Measurements from ENCODE around the gene IL17A. TPM values are rescaled to one million over a fixed set of nuclear protein-coding genes. Genes with fewer than 3 reads are reported as not detected.

IL17A gene
- total RNA-seq, result not detected

DNA sequence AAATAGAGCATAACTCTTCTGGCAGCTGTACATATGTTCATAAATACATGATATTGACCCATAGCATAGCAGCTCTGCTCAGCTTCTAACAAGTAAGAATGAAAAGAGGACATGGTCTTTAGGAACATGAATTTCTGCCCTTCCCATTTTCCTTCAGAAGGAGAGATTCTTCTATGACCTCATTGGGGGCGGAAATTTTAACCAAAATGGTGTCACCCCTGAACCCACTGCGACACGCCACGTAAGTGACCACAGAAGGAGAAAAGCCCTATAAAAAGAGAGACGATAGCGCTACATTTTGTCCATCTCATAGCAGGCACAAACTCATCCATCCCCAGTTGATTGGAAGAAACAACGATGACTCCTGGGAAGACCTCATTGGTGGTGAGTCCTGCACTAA lies at the start of gene IL17A:
Gene IL17A (plus strand): TSS at position 301 of the 400 bp plus-strand sequence. CDS start 57 bp downstream, at position 358.
- no peak for DNase-seq (ENCODE audit: low spot score in 2 of 2)
- Histone ChIP-seq H3K4me1 (no peaks in the 10 kb centered on the region), H3K27ac (no peak within 1 kb of the TSS), H3K4me3 (no peak within 1 kb of the TSS), H3K36me3 (no peaks in the 10 kb centered on the region), H3K9me3 (no peaks in the 10 kb centered on the region), H3K27me3 (no peaks in the 10 kb centered on the region)
- no peak for TF ChIP-seq POLR2AphosphoS5 (IDR thresholded peaks at IDR 0.05)
- no peak for TF ChIP-seq POLR2A (IDR thresholded peaks at IDR 0.05)
- TF ChIP-seq, protein P1, sequence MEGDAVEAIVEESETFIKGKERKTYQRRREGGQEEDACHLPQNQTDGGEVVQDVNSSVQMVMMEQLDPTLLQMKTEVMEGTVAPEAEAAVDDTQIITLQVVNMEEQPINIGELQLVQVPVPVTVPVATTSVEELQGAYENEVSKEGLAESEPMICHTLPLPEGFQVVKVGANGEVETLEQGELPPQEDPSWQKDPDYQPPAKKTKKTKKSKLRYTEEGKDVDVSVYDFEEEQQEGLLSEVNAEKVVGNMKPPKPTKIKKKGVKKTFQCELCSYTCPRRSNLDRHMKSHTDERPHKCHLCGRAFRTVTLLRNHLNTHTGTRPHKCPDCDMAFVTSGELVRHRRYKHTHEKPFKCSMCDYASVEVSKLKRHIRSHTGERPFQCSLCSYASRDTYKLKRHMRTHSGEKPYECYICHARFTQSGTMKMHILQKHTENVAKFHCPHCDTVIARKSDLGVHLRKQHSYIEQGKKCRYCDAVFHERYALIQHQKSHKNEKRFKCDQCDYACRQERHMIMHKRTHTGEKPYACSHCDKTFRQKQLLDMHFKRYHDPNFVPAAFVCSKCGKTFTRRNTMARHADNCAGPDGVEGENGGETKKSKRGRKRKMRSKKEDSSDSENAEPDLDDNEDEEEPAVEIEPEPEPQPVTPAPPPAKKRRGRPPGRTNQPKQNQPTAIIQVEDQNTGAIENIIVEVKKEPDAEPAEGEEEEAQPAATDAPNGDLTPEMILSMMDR (IDR thresholded peaks at IDR 0.05), result no peak
- intact Hi-C loops (cut with DNase I; ENCODE audit: low total_unique reads), result no loop called here

DNA sequence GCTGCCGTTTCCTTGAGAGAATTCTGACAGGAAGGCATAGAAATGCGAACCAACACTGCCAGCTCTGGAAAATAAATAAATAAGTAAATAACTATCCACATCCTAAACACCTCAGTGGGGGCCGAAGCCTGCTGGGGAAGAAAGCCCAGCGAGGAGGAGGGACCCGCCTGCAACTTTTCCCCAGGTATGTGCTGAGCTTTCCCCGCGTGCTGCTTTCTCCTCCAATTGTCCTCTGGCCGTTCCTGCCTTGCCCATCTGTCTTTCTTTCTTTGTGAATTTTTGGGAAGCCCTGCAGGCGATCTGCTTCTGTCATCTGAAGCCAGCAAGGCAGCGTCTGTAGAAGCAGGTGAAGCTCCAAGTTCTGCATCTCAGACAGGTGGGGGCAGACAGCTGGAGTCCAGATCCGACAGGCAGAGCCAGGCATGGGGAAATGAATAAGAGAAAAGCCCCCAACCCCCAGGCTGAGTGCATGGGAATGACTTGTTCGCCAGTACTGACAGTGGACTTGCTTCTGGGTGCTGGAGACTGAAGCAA lies 49.2 kb upstream of the IL17A start:
- no peak for DNase-seq (ENCODE audit: low spot score in 2 of 2)
- intact Hi-C loops (cut with DNase I; ENCODE audit: low total_unique reads), result no loop called here
- Histone ChIP-seq H3K27me3 (no peaks in the 10 kb centered on the region), H3K27ac (no peak overlapping the region), H3K9me3 (no peaks in the 10 kb centered on the region), H3K4me3 (no peak overlapping the region), H3K4me1 (no peaks in the 10 kb centered on the region), H3K36me3 (no peaks in the 10 kb centered on the region)
- TF ChIP-seq POLR2A (IDR thresholded peaks at IDR 0.05) (no peak), POLR2AphosphoS5 (IDR thresholded peaks at IDR 0.05) (no peak)
- TF ChIP-seq, protein P1 (IDR thresholded peaks at IDR 0.05), result no peak

DNA sequence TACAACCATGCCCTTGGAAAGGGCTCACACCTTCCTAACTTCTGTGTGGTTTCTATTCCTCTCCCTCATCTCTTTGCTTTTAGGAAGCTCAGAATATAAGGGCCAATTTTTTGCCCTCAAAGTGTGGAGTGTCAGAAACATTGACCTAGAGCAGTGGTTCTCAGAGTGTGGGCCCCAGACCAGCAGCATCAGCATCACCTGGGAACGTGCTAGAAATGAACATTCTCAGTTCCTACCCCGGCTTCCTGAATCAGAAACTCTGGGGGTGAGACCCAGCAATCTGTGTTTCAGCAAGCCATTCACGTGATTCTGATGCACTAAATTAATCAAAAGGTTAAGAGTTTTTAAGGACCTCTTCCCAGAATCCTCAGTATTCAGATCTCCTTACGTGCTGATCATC lies 47.9 kb upstream of the IL17A start:
- no peaks in the 10 kb centered on the region for H3K9me3 ChIP-seq
- TF ChIP-seq POLR2A (IDR thresholded peaks at IDR 0.05), result no peak
- TF ChIP-seq, protein P1 (IDR thresholded peaks at IDR 0.05), result no peak
- TF ChIP-seq POLR2AphosphoS5 (IDR thresholded peaks at IDR 0.05), result no peak
- no peak for DNase-seq (ENCODE audit: low spot score in 2 of 2)
- H3K27ac ChIP-seq, result no peak overlapping the region
- H3K4me3 ChIP-seq, result no peak overlapping the region
- H3K36me3 ChIP-seq, result no peaks in the 10 kb centered on the region
- intact Hi-C loops (cut with DNase I; ENCODE audit: low total_unique reads), result no loop called here
- no peaks in the 10 kb centered on the region for H3K27me3 ChIP-seq
- no peaks in the 10 kb centered on the region for H3K4me1 ChIP-seq

DNA sequence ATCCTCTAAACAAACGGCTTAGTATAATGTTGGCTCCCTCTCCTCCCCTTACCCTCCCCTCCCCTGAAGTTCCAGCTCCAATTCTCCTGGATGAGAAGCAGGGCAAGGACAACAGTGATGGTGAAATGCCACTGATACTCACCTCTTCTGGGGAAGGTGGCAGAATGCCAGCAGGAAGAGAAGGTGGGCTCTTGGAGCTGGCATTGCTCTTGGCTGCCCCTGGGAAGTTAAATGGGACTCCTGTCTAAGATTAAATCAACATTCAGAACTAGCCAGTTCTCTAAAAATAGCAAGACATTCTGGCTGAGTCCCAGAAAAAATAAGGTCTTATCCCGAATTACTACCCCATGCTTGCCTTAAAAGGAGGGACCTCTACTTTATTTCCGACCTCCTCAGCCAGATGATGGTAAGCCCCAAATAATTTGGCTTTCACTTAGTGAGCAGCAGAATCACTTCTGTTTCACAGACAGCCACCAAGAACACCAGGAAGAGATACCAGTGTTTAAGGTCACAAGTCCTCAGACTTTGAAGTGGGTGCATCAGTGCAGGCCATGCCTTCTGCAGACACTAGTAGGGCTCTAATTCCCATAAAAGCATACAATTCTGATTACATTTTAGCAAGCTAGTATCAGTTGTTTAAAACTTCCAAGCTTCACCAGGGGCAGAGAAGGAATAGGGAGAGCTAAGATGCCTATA lies 46.0 kb upstream of the IL17A start:
- TF ChIP-seq POLR2A (IDR thresholded peaks at IDR 0.05) (no peak), POLR2AphosphoS5 (IDR thresholded peaks at IDR 0.05) (no peak)
- TF ChIP-seq, protein P1 (IDR thresholded peaks at IDR 0.05), result no peak
- H3K4me3 ChIP-seq, result no peak overlapping the region
- H3K27ac ChIP-seq, result no peak overlapping the region
- no peak for DNase-seq (ENCODE audit: low spot score in 2 of 2)
- no peaks in the 10 kb centered on the region for H3K36me3 ChIP-seq
- no peaks in the 10 kb centered on the region for H3K9me3 ChIP-seq
- H3K4me1 ChIP-seq, result no peaks in the 10 kb centered on the region
- intact Hi-C loops (cut with DNase I; ENCODE audit: low total_unique reads), result no loop called here
- no peaks in the 10 kb centered on the region for H3K27me3 ChIP-seq

DNA sequence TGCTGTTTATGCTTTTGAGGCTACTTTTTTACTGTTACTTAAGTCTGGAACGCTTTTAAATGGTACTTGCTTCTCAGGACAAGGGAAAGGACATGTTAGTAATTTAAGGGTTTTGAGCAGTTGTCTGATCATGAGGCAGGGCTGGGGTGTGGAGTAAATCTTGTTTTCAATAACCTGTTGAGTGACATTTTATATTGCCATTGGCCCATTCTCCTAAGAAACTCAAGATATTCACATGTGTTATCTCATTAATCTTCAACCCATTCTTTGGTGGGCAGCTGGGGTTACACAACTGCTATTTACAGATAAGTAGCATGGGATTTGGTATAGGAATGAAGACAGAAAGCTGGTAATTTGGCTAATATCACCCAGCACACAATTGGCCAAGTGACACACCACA lies 44.6 kb upstream of the IL17A start:
- Histone ChIP-seq H3K4me3 (no peak overlapping the region), H3K36me3 (no peaks in the 10 kb centered on the region), H3K9me3 (no peaks in the 10 kb centered on the region), H3K27me3 (no peaks in the 10 kb centered on the region), H3K4me1 (no peaks in the 10 kb centered on the region), H3K27ac (no peak overlapping the region)
- TF ChIP-seq, protein P1 (IDR thresholded peaks at IDR 0.05), result no peak
- no peak for TF ChIP-seq POLR2AphosphoS5 (IDR thresholded peaks at IDR 0.05)
- TF ChIP-seq POLR2A (IDR thresholded peaks at IDR 0.05), result no peak
- DNase-seq (ENCODE audit: low spot score in 2 of 2), result no peak
- intact Hi-C loops (cut with DNase I; ENCODE audit: low total_unique reads), result no loop called here

All from breast epithelium (tissue), 4 donors.